GM23338 (cell line): ENCODE results near the gene ACVR2A. TPM values are rescaled to one million over a fixed set of nuclear protein-coding genes. Genes with fewer than 3 reads are reported as not detected.

Source experiments
- ATAC-seq: fragments of 200-7000 bp; cut with Tn5 transposase; 3 replicates; pipeline ENCODE4 v1.9.1; 2020
- DNase-seq: peaks from one replicate; pipeline ENCODE4 v3.0.0-alpha.2; 2015; ENCODE audit warnings: low spot score
- H2AFZ ChIP-seq: fragments of 200-600 bp; sonication (generic); 2 replicates; pipeline ENCODE4 v1.8.0; 2016; ENCODE audit warnings: antibody characterized with exemption, mild to moderate bottlenecking, moderate library complexity
- H3F3A ChIP-seq: fragments of 200-600 bp; sonication (generic); replicated peaks from 2 replicates; pipeline ENCODE4 v1.8.0; 2017; ENCODE audit warnings: antibody characterized with exemption, mixed run types, low read depth
- H3K27ac ChIP-seq: fragments of 200-600 bp; sonication (generic); 2 replicates; pipeline ENCODE4 v1.6.1; 2016; ENCODE audit warnings: low read depth
- H3K27me3 ChIP-seq: fragments of 200-600 bp; sonication (generic); 2 replicates; pipeline ENCODE4 v1.8.0; 2016; ENCODE audit warnings: mild to moderate bottlenecking, mixed run types, moderate library complexity; ENCODE audit not compliant: insufficient read depth
- H3K36me3 ChIP-seq: fragments of 200-600 bp; sonication (generic); 2 replicates; pipeline ENCODE4 v1.8.0; 2016; ENCODE audit warnings: mild to moderate bottlenecking; ENCODE audit not compliant: insufficient read depth
- H3K4me1 ChIP-seq: fragments of 200-600 bp; sonication (generic); 2 replicates; pipeline ENCODE4 v1.8.0; 2016; ENCODE audit warnings: mild to moderate bottlenecking, moderate library complexity; ENCODE audit not compliant: insufficient read depth
- H3K4me2 ChIP-seq: fragments of 200-600 bp; sonication (generic); 2 replicates; pipeline ENCODE4 v1.7.1; 2017; ENCODE audit warnings: mixed run types
- H3K4me3 ChIP-seq: fragments of 200-600 bp; sonication (generic); 2 replicates; pipeline ENCODE4 v1.6.1; 2016; ENCODE audit warnings: mixed run types
- H3K79me2 ChIP-seq: fragments of 200-600 bp; sonication (generic); replicated peaks from 2 replicates; pipeline ENCODE4 v1.8.0; 2017; ENCODE audit warnings: mild to moderate bottlenecking; ENCODE audit not compliant: insufficient read depth
- H3K9me2 ChIP-seq: fragments of 200-600 bp; sonication (generic); 2 replicates; pipeline ENCODE4 v1.8.0; 2017; ENCODE audit not compliant: insufficient read depth
- H4K20me1 ChIP-seq: fragments of 200-600 bp; sonication (generic); replicated peaks from 2 replicates; pipeline ENCODE4 v1.8.0; 2017; ENCODE audit warnings: mild to moderate bottlenecking; ENCODE audit not compliant: insufficient read depth
- H3K27ac Mint-ChIP-seq: 2 replicates; pipeline ENCODE4 v1.8.0; 2020; ENCODE audit warnings: inconsistent platforms, mild to moderate bottlenecking, moderate library complexity, mixed read lengths
- H3K27me3 Mint-ChIP-seq: 3 replicates; pipeline ENCODE4 v1.8.0; 2022; ENCODE audit warnings: low read depth, mild to moderate bottlenecking, moderate library complexity, mixed read lengths, inconsistent platforms; ENCODE audit not compliant: insufficient read depth, poor library complexity
- H3K36me3 Mint-ChIP-seq: 3 replicates; pipeline ENCODE4 v1.8.0; 2021; ENCODE audit warnings: low read depth, mild to moderate bottlenecking, inconsistent platforms, moderate library complexity, mixed read lengths
- H3K4me1 Mint-ChIP-seq: 3 replicates; pipeline ENCODE4 v1.8.0; 2020; ENCODE audit warnings: mild to moderate bottlenecking, inconsistent platforms, mixed read lengths
- H3K4me3 Mint-ChIP-seq: 3 replicates; pipeline ENCODE4 v1.8.0; 2021; ENCODE audit warnings: moderate library complexity, mild to moderate bottlenecking, inconsistent platforms, mixed read lengths
- H3K9me3 Mint-ChIP-seq: 3 replicates; pipeline ENCODE4 v1.8.0; 2020; ENCODE audit warnings: moderate library complexity, mild to moderate bottlenecking, inconsistent platforms, mixed read lengths
- CREB1 ChIP-seq: fragments of 250-450 bp; sonication (Bioruptor Pico); IDR thresholded peaks from 2 replicates; pipeline ENCODE4 v1.5.0; 2020; ENCODE audit warnings: low read depth, mild to moderate bottlenecking, moderate library complexity
- EZH2 ChIP-seq: fragments of 200-600 bp; sonication (generic); IDR thresholded peaks from one replicate; pipeline ENCODE4 v1.8.0; 2017; ENCODE audit warnings: antibody characterized with exemption, mild to moderate bottlenecking, low read depth; ENCODE audit not compliant: unreplicated experiment
- EZH2phosphoT487 ChIP-seq: fragments of 200-600 bp; sonication (generic); IDR thresholded peaks from one replicate; pipeline ENCODE4 v1.8.1; 2018; ENCODE audit warnings: antibody characterized with exemption; ENCODE audit not compliant: unreplicated experiment
- JUNB ChIP-seq: IDR thresholded peaks from one replicate; pipeline ENCODE4 v1.6.1; 2016; ENCODE audit warnings: antibody characterized with exemption; ENCODE audit not compliant: unreplicated experiment
- NANOG ChIP-seq: IDR thresholded peaks from 2 replicates; pipeline ENCODE4 v1.6.1; 2016; ENCODE audit warnings: antibody characterized with exemption, borderline replicate concordance
- POLR2AphosphoS5 ChIP-seq: IDR thresholded peaks from 2 replicates; pipeline ENCODE4 v1.6.1; 2016; ENCODE audit warnings: antibody characterized with exemption, low read depth
- STAT1 ChIP-seq: IDR thresholded peaks from one replicate; pipeline ENCODE4 v1.6.1; 2016; ENCODE audit warnings: antibody characterized with exemption; ENCODE audit not compliant: unreplicated experiment
- ZNF114 ChIP-seq: fragments of 250-450 bp; sonication (Bioruptor Pico); IDR thresholded peaks from 2 replicates; pipeline ENCODE4 v1.5.0; 2020; ENCODE audit warnings: mild to moderate bottlenecking, moderate library complexity
- ZNF331 ChIP-seq: fragments of 250-450 bp; sonication (Bioruptor Pico); IDR thresholded peaks from 2 replicates; pipeline ENCODE4 v1.5.0; 2020; ENCODE audit warnings: low read depth, mild to moderate bottlenecking, moderate library complexity
- polyA plus RNA-seq: library from polyadenylated mRNA; unstranded; fragments of >200 nt; fragmentation: Nextera tagmentation; extraction: Ambion mirVana; gene quantifications from 2 replicates; pipeline ENCODE4 v1.2.1, GENCODE V29; 2016
- total RNA-seq: library from RNA; depleted of rRNA; stranded (reverse); fragments of >200 nt; shearing (Covaris generic); gene quantifications from 2 replicates; pipeline ENCODE4 v1.2.3, GENCODE V29; 2014
- TF ChIP-seq, protein P1 (sequence below): IDR thresholded peaks from 2 replicates; pipeline ENCODE4 v1.6.1; 2016; ENCODE audit warnings: antibody characterized with exemption
- TF ChIP-seq, protein P2 (sequence below): IDR thresholded peaks from one replicate; pipeline ENCODE4 v1.6.1; 2018; ENCODE audit warnings: antibody characterized with exemption; ENCODE audit not compliant: unreplicated experiment
- TF ChIP-seq, protein P3 (sequence below): fragments of 250-450 bp; sonication (Bioruptor Pico); IDR thresholded peaks from 2 replicates; pipeline ENCODE4 v1.5.0; 2020; ENCODE audit warnings: mild to moderate bottlenecking, moderate library complexity
- TF ChIP-seq, protein P4 (sequence below), 2 experiments: fragments of 200-600 bp in 1 of 2; sonication (generic) in 1 of 2; conservative IDR thresholded peaks; 2 replicates each; pipeline versions ENCODE4 v1.5.1 to v1.6.1; 2016 to 2017; ENCODE audit warnings: antibody characterized with exemption in 2 of 2, low read depth in 2 of 2, mild to moderate bottlenecking in 2 of 2, moderate library complexity in 1 of 2

The ACVR2A gene
- total and polyA plus RNA-seq, 2 experiments from 2014 or later = 11.8 to 15.6 TPM

DNA sequence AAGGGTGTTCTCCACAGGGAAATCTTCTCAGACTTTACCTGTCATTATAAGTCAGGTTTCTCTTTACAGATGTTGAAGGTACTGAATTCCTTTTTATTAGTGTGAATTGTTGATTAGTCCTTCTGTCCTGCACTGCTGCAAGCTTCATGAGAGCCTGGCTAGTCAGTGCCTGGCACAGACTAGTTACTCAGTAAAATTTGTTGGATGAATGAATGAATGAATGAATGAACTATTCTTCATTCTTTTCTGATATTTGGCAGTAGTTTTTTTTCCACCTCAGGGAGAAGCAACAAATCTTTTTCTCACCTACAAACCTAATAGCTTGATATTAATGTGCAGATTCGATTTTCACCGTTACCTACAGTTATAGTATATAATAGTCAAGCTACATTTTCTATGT lies 64.3 kb downstream of the ACVR2A start:
- Mint-ChIP-seq H3K27me3 (no peaks in the 10 kb centered on the region), H3K9me3 (no peaks in the 10 kb centered on the region; the same call in 2 of the 3 replicates), H3K36me3 (peaks cover 17% of the 10 kb centered on the region), H3K4me3 (no peak overlapping the region), H3K4me1 (no peaks in the 10 kb centered on the region; the same call in 2 of the 3 replicates), H3K27ac (no peak overlapping the region)
- Histone ChIP-seq H3F3A (no peaks in the 10 kb centered on the region), H3K4me2 (no peak overlapping the region), H3K4me3 (no peak overlapping the region), H3K4me1 (no peaks in the 10 kb centered on the region), H2AFZ (no peak overlapping the region), H3K36me3 (no peaks in the 10 kb centered on the region), H4K20me1 (no peaks in the 10 kb centered on the region), H3K27me3 (no peaks in the 10 kb centered on the region), H3K79me2 (0 out of 2 replicates have a peak, but pooled peaks cover 8% of the 10 kb centered on the region), H3K27ac (no peak overlapping the region), H3K9me2 (no peaks in the 10 kb centered on the region)
- DNase-seq (no peak), ATAC-seq (no peak)
- no peak for TF ChIP-seq JUNB
- TF ChIP-seq, protein P1, sequence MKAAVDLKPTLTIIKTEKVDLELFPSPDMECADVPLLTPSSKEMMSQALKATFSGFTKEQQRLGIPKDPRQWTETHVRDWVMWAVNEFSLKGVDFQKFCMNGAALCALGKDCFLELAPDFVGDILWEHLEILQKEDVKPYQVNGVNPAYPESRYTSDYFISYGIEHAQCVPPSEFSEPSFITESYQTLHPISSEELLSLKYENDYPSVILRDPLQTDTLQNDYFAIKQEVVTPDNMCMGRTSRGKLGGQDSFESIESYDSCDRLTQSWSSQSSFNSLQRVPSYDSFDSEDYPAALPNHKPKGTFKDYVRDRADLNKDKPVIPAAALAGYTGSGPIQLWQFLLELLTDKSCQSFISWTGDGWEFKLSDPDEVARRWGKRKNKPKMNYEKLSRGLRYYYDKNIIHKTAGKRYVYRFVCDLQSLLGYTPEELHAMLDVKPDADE = no peak
- TF ChIP-seq EZH2phosphoT487 = no peak
- TF ChIP-seq POLR2AphosphoS5 = no peak
- TF ChIP-seq, protein P2, sequence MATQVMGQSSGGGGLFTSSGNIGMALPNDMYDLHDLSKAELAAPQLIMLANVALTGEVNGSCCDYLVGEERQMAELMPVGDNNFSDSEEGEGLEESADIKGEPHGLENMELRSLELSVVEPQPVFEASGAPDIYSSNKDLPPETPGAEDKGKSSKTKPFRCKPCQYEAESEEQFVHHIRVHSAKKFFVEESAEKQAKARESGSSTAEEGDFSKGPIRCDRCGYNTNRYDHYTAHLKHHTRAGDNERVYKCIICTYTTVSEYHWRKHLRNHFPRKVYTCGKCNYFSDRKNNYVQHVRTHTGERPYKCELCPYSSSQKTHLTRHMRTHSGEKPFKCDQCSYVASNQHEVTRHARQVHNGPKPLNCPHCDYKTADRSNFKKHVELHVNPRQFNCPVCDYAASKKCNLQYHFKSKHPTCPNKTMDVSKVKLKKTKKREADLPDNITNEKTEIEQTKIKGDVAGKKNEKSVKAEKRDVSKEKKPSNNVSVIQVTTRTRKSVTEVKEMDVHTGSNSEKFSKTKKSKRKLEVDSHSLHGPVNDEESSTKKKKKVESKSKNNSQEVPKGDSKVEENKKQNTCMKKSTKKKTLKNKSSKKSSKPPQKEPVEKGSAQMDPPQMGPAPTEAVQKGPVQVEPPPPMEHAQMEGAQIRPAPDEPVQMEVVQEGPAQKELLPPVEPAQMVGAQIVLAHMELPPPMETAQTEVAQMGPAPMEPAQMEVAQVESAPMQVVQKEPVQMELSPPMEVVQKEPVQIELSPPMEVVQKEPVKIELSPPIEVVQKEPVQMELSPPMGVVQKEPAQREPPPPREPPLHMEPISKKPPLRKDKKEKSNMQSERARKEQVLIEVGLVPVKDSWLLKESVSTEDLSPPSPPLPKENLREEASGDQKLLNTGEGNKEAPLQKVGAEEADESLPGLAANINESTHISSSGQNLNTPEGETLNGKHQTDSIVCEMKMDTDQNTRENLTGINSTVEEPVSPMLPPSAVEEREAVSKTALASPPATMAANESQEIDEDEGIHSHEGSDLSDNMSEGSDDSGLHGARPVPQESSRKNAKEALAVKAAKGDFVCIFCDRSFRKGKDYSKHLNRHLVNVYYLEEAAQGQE = no peak
- TF ChIP-seq, protein P3, sequence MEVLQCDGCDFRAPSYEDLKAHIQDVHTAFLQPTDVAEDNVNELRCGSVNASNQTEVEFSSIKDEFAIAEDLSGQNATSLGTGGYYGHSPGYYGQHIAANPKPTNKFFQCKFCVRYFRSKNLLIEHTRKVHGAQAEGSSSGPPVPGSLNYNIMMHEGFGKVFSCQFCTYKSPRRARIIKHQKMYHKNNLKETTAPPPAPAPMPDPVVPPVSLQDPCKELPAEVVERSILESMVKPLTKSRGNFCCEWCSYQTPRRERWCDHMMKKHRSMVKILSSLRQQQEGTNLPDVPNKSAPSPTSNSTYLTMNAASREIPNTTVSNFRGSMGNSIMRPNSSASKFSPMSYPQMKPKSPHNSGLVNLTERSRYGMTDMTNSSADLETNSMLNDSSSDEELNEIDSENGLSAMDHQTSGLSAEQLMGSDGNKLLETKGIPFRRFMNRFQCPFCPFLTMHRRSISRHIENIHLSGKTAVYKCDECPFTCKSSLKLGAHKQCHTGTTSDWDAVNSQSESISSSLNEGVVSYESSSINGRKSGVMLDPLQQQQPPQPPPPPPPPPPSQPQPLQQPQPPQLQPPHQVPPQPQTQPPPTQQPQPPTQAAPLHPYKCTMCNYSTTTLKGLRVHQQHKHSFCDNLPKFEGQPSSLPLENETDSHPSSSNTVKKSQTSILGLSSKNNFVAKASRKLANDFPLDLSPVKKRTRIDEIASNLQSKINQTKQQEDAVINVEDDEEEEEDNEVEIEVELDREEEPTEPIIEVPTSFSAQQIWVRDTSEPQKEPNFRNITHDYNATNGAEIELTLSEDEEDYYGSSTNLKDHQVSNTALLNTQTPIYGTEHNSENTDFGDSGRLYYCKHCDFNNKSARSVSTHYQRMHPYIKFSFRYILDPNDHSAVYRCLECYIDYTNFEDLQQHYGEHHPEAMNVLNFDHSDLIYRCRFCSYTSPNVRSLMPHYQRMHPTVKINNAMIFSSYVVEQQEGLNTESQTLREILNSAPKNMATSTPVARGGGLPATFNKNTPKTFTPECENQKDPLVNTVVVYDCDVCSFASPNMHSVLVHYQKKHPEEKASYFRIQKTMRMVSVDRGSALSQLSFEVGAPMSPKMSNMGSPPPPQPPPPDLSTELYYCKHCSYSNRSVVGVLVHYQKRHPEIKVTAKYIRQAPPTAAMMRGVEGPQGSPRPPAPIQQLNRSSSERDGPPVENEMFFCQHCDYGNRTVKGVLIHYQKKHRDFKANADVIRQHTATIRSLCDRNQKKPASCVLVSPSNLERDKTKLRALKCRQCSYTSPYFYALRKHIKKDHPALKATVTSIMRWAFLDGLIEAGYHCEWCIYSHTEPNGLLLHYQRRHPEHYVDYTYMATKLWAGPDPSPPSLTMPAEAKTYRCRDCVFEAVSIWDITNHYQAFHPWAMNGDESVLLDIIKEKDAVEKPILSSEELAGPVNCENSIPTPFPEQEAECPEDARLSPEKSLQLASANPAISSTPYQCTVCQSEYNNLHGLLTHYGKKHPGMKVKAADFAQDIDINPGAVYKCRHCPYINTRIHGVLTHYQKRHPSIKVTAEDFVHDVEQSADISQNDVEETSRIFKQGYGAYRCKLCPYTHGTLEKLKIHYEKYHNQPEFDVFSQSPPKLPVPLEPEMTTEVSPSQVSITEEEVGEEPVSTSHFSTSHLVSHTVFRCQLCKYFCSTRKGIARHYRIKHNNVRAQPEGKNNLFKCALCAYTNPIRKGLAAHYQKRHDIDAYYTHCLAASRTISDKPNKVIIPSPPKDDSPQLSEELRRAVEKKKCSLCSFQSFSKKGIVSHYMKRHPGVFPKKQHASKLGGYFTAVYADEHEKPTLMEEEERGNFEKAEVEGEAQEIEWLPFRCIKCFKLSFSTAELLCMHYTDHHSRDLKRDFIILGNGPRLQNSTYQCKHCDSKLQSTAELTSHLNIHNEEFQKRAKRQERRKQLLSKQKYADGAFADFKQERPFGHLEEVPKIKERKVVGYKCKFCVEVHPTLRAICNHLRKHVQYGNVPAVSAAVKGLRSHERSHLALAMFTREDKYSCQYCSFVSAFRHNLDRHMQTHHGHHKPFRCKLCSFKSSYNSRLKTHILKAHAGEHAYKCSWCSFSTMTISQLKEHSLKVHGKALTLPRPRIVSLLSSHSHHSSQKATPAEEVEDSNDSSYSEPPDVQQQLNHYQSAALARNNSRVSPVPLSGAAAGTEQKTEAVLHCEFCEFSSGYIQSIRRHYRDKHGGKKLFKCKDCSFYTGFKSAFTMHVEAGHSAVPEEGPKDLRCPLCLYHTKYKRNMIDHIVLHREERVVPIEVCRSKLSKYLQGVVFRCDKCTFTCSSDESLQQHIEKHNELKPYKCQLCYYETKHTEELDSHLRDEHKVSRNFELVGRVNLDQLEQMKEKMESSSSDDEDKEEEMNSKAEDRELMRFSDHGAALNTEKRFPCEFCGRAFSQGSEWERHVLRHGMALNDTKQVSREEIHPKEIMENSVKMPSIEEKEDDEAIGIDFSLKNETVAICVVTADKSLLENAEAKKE (CRISPR knock-in tag) = no peak
- no peak for TF ChIP-seq CREB1
- TF ChIP-seq, protein P4, sequence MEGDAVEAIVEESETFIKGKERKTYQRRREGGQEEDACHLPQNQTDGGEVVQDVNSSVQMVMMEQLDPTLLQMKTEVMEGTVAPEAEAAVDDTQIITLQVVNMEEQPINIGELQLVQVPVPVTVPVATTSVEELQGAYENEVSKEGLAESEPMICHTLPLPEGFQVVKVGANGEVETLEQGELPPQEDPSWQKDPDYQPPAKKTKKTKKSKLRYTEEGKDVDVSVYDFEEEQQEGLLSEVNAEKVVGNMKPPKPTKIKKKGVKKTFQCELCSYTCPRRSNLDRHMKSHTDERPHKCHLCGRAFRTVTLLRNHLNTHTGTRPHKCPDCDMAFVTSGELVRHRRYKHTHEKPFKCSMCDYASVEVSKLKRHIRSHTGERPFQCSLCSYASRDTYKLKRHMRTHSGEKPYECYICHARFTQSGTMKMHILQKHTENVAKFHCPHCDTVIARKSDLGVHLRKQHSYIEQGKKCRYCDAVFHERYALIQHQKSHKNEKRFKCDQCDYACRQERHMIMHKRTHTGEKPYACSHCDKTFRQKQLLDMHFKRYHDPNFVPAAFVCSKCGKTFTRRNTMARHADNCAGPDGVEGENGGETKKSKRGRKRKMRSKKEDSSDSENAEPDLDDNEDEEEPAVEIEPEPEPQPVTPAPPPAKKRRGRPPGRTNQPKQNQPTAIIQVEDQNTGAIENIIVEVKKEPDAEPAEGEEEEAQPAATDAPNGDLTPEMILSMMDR (conservative IDR thresholded peaks at IDR 0.05; ENCODE audit: low read depth in 2 of 2) = no peak
- TF ChIP-seq STAT1 = no peak
- TF ChIP-seq ZNF114 (CRISPR knock-in tag) = no peak
- TF ChIP-seq ZNF331 (CRISPR knock-in tag) = no peak
- no peak for TF ChIP-seq EZH2
- no peak for TF ChIP-seq NANOG
